PFSK-1 (cell line): Measurements from ENCODE around the gene FRAT2.

Experiments
- POLR2AphosphoS5 ChIP-seq: IDR thresholded peaks from 2 replicates; pipeline ENCODE4 v1.6.1; 2012; ENCODE audit warnings: low read depth, mild to moderate bottlenecking, control low read depth, low read length, moderate library complexity
- SIN3A ChIP-seq: IDR thresholded peaks from 2 replicates; pipeline ENCODE4 v1.6.1; 2012; ENCODE audit warnings: mild to moderate bottlenecking, low read length, moderate library complexity, borderline replicate concordance; ENCODE audit not compliant: insufficient read depth
- TAF1 ChIP-seq: IDR thresholded peaks from 2 replicates; pipeline ENCODE4 v1.6.1; 2012; ENCODE audit warnings: low read length, control low read depth, borderline replicate concordance; ENCODE audit not compliant: insufficient read depth

DNA sequence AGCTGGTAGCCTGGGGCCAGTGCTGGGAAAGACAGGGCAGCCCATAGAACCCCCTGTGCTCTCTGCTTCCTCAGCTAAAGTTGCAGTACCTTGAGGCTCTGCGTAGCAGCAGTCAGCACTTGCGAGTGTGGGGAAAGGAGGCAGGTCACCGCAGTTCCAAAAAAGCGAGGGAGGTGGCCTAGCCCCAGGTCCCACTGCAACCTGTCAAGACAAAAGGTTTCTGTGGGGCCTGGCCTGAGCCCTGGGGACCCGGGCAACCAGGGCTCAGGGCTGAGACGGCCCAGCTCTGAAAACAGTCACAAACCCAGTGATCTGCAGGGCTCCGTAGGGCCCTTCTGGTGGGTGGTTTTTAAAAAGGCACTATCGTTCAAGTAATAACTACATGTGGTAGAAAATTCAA is 47.1 kb upstream of the FRAT2 start:
- TF ChIP-seq TAF1: no peak
- TF ChIP-seq SIN3A: no peak
- no peak for TF ChIP-seq POLR2AphosphoS5
